Epithelial cell of proximal tubule (primary cell): ENCODE measurements around the gene SERGEF. TPM values are rescaled to one million over a fixed set of nuclear protein-coding genes. Genes with fewer than 3 reads are reported as not detected.

ENCODE experiments used
- DNase-seq: peaks from one replicate; pipeline ENCODE4 v3.0.0-alpha.2; 2011; ENCODE audit warnings: low read depth
- H3K4me3 ChIP-seq: 2 replicates; pipeline ENCODE4 v1.5.1; 2011; ENCODE audit warnings: low read depth, mild to moderate bottlenecking, low read length
- CTCF ChIP-seq: conservative IDR thresholded peaks from 2 replicates; pipeline ENCODE4 v1.5.1; 2012; ENCODE audit warnings: low read depth, mild to moderate bottlenecking, low read length
- total RNA-seq: library from RNA; depleted of rRNA; stranded (reverse); fragments of >200 nt; gene quantifications from 2 replicates; pipeline ENCODE4 v1.2.3, GENCODE V29; 2015

The SERGEF gene
- total RNA-seq, 1 donor from 2014 or later: 30.6 TPM

GRCh38 chr11:17855531-17856290 lies 157.1 kb downstream of the SERGEF start:
- H3K4me3 ChIP-seq: no peak overlapping the region
- DNase-seq: no peak
- TF ChIP-seq CTCF: no peak

GRCh38 chr11:17853280-17853679 lies 159.6 kb downstream of the SERGEF start:
- H3K4me3 ChIP-seq: no peak overlapping the region
- no peak for DNase-seq
- TF ChIP-seq CTCF: no peak

GRCh38 chr11:17852246-17852645 lies 160.6 kb downstream of the SERGEF start:
- no peak for DNase-seq
- no peak overlapping the region for H3K4me3 ChIP-seq
- TF ChIP-seq CTCF: no peak

GRCh38 chr11:17851697-17852096 lies 161.2 kb downstream of the SERGEF start:
- no peak for DNase-seq
- no peak for TF ChIP-seq CTCF
- no peak overlapping the region for H3K4me3 ChIP-seq

GRCh38 chr11:17850336-17850735 lies 162.5 kb downstream of the SERGEF start:
- TF ChIP-seq CTCF: no peak
- no peak for DNase-seq
- H3K4me3 ChIP-seq: no peak overlapping the region

- H3K4me3 ChIP-seq: no peak overlapping the region
- no peak for DNase-seq
- TF ChIP-seq CTCF: no peak
Observed at GRCh38 chr11:17848715-17849114, 164.1 kb downstream of the SERGEF start.

- DNase-seq: peak; percentile 6
- TF ChIP-seq CTCF: peak; percentile 41
- no peak overlapping the region for H3K4me3 ChIP-seq
Observed at GRCh38 chr11:17846852-17847453, 165.9 kb downstream of the SERGEF start.
